Activated CD4-positive, alpha-beta memory T cell treated with anti-CD3 and anti-CD28 coated beads, Interleukin-2, amount 10 ng/mL, durations not matched to agents 7 days and 5 days (primary cell): Measurements from ENCODE around the gene SLFN5. TPM values are rescaled to one million over a fixed set of nuclear protein-coding genes. Genes with fewer than 3 reads are reported as not detected.

Source experiments
- CTCF ChIA-PET: fragments of 350-600 bp; sonication (Branson Sonifier 250); formaldehyde crosslinking; loops from one replicate; lab custom pipeline; 2021; ENCODE audit warnings: antibody characterized with exemption, inconsistent platforms; lab: Charles Lee
- POLR2A ChIA-PET: fragments of 350-600 bp; sonication (Branson Sonifier 250); formaldehyde crosslinking; loops from one replicate; lab custom pipeline; 2021; ENCODE audit warnings: antibody characterized with exemption; lab: Charles Lee
- DNase-seq: peaks from one replicate; pipeline ENCODE4 v3.0.0-alpha.2; 2020
- H3K27ac Mint-ChIP-seq: one replicate; pipeline ENCODE4 v1.8.0; 2021; ENCODE audit warnings: mild to moderate bottlenecking, mixed read lengths
- H3K27me3 Mint-ChIP-seq: one replicate; pipeline ENCODE4 v1.8.0; 2021; ENCODE audit warnings: mixed read lengths
- H3K36me3 Mint-ChIP-seq: one replicate; pipeline ENCODE4 v1.8.0; 2021; ENCODE audit warnings: low read depth, mixed read lengths
- H3K4me1 Mint-ChIP-seq: one replicate; pipeline ENCODE4 v1.8.0; 2021; ENCODE audit warnings: mixed read lengths
- H3K4me3 Mint-ChIP-seq: one replicate; pipeline ENCODE4 v1.8.0; 2021; ENCODE audit warnings: mild to moderate bottlenecking, mixed read lengths
- H3K9me3 Mint-ChIP-seq: one replicate; pipeline ENCODE4 v1.8.0; 2021; ENCODE audit warnings: mixed read lengths
- total RNA-seq, 2 experiments: library from RNA; stranded (reverse); gene quantifications; one replicate each; pipeline ENCODE4 v1.2.3, GENCODE V29; 2021

Gene SLFN5
- total RNA-seq, 2 experiments from 2014 or later, result 231 to 240 TPM

DNA sequence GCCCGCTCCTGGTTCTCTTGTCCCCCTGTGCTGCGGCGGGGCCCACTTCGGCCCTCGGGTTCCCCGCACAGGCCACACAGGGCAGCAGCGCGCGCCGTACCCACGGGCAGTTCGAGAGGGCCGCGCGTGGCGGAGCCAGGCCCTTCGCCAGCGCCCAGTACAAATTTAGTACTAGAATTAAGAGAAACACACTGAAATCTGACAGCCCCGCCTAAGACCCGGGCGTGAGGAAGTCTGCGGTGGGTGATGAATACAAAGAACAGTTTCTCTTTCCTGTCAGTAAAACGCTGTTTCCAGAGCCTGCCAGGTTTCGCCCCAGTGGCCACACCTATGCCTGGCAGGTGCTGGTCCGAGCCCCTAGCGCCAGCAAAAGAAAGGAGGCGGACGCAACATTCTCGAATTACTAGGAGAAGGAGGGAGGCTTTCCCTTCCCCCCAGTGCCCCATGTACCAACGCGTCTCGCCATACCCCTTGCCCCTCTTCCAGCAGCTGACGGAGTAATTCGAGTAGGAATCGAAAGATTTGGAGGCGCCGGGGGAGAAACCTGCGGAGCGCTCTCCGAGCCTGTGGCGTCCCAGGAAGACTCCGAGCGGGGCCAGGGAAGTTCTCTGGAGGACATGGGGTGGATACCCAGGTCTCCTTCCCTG lies 591 bp upstream of the SLFN5 start:
- Mint-ChIP-seq H3K27ac (peak overlapping the region; percentile 96), H3K4me3 (peak overlapping the region; percentile 95), H3K9me3 (peaks cover 2% of the 10 kb centered on the region), H3K36me3 (peaks cover 75% of the 10 kb centered on the region), H3K4me1 (peaks cover 60% of the 10 kb centered on the region), H3K27me3 (no peaks in the 10 kb centered on the region)
- CTCF ChIA-PET, result interaction anchor here (0.7 to 5.2 kb wide), 9 partner anchors 11 to 301 kb away, joined by 3 to 48 read pairs (median 3); partner anchors contain the start of gene NLE1
- POLR2A ChIA-PET, result interaction anchor here (0.8 to 9.2 kb wide), 50 partner anchors 9 to 567 kb away, joined by 3 to 498 read pairs (median 6); partner anchors contain the start of genes AP2B1, NLE1, PEX12 and RAD51D
- DNase-seq, result peak; percentile 92

DNA sequence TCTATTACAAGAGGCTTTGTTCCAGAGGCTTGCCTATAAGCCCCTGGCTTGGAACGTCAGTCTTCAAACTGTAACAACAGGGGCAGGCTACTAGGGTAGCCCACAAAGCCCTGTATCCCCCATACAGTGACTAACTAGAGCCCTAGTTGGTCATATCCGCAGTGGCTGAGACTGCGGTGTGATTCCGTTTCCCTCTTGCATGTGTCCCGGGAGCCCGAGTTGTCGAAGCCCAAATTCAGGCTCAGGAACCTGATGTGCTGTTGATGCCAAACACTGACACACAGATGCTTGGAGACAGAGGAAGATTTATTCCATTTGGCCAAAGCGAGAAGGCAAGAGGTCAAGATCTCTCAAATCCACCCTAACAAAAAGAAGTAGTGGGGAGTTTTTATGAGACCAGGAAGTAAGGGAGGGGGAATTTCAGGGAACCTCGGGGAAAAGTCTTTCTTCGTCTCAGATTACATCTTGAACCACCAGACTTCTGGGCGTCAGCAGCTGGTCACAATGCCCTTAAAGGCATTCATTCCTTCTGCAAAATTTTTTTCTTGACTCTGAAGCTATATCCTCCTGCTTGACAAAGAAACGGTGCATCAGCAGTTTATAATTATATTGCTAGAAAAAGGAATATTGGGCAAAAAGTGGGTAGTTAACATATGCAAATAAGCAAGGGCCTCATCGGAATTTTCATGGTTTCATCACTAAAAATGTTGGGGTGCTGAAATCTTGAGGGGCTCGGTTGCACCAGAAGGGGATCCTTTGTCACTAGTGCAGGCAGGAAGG lies 879 bp downstream of the SLFN5 start:
- Mint-ChIP-seq H3K36me3 (peaks cover 75% of the 10 kb centered on the region), H3K9me3 (no peaks in the 10 kb centered on the region), H3K4me1 (peaks cover 59% of the 10 kb centered on the region), H3K27ac (peak overlapping the region; percentile 96), H3K27me3 (no peaks in the 10 kb centered on the region), H3K4me3 (peak overlapping the region; percentile 95)
- ChIA-PET CTCF (interaction anchor here (1.0 to 5.2 kb wide), 5 partner anchors 30 to 300 kb away, joined by 3 to 48 read pairs (median 3); no protein-coding TSS in a partner anchor), POLR2A (interaction anchor here (0.7 to 9.2 kb wide), 39 partner anchors 11 to 566 kb away, joined by 3 to 498 read pairs (median 8); partner anchors contain the start of genes AP2B1, NLE1, PEX12 and RAD51D)
- DNase-seq, result peak; percentile 71

- H3K27ac Mint-ChIP-seq, result peak overlapping the region; percentile 96
- ChIA-PET POLR2A (interaction anchor here (0.6 to 9.2 kb wide), 24 partner anchors 12 to 564 kb away, joined by 3 to 498 read pairs (median 14); partner anchors contain the start of genes NLE1, PEX12, RAD51D and SLFN11), CTCF (interaction anchor here (1.0 to 5.2 kb wide), 2 partner anchors 30 to 34 kb away, joined by 3 to 48 read pairs; no protein-coding TSS in a partner anchor)
- no peaks in the 10 kb centered on the region for H3K9me3 Mint-ChIP-seq
- peak; percentile 92 for DNase-seq
- H3K27me3 Mint-ChIP-seq, result no peaks in the 10 kb centered on the region
- peak overlapping the region; percentile 95 for H3K4me3 Mint-ChIP-seq
- peaks cover 59% of the 10 kb centered on the region for H3K4me1 Mint-ChIP-seq
- H3K36me3 Mint-ChIP-seq, result peaks cover 81% of the 10 kb centered on the region
Measured at GRCh38 chr17:35244341-35245195, 1.7 kb downstream of the SLFN5 start.

DNA sequence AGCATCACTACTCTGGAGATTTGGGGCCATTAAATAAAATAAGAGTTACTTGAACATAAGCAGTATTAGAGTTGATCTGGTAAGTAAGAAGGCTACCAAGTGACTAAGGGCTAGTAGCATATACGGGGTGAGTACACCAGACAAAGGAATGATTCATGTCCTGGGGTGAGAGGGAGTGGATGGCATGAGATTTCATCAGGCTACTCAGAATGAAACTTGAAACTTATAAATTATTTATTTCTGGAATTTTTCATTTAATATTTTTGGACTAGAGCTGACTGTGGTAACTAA lies 2.3 kb downstream of the SLFN5 start:
- H3K36me3 Mint-ChIP-seq, result peaks cover 82% of the 10 kb centered on the region
- no peaks in the 10 kb centered on the region for H3K9me3 Mint-ChIP-seq
- ChIA-PET POLR2A (interaction anchor here (0.6 to 9.2 kb wide), 12 partner anchors 25 to 298 kb away, joined by 3 to 498 read pairs (median 46); partner anchors contain the start of genes NLE1, RAD51D, SLFN11 and SLFN12L), CTCF (no interaction called here)
- H3K27ac Mint-ChIP-seq, result peak overlapping the region; percentile 96
- H3K4me3 Mint-ChIP-seq, result peak overlapping the region; percentile 95
- DNase-seq, result no peak
- H3K4me1 Mint-ChIP-seq, result peaks cover 60% of the 10 kb centered on the region
- no peaks in the 10 kb centered on the region for H3K27me3 Mint-ChIP-seq

GRCh38 chr17:35252651-35253050 lies 9.8 kb downstream of the SLFN5 start:
- Mint-ChIP-seq H3K4me1 (peaks cover 71% of the 10 kb centered on the region), H3K36me3 (peaks cover 86% of the 10 kb centered on the region), H3K27ac (no peak overlapping the region), H3K4me3 (no peak overlapping the region), H3K9me3 (no peaks in the 10 kb centered on the region), H3K27me3 (no peaks in the 10 kb centered on the region)
- POLR2A ChIA-PET, result interaction anchor here (0.8 to 1.5 kb wide), 3 partner anchors 10 to 121 kb away, joined by 3 to 6 read pairs (median 4); partner anchors contain the start of genes SLFN11 and SLFN5
- DNase-seq, result no peak
- CTCF ChIA-PET, result no interaction called here

- peaks cover 66% of the 10 kb centered on the region for H3K4me1 Mint-ChIP-seq
- H3K36me3 Mint-ChIP-seq, result peaks cover 86% of the 10 kb centered on the region
- ChIA-PET POLR2A (no interaction called here), CTCF (no interaction called here)
- DNase-seq, result no peak
- H3K9me3 Mint-ChIP-seq, result no peaks in the 10 kb centered on the region
- H3K27me3 Mint-ChIP-seq, result no peaks in the 10 kb centered on the region
- H3K27ac Mint-ChIP-seq, result peak overlapping the region; percentile 6
- no peak overlapping the region for H3K4me3 Mint-ChIP-seq
Measured at GRCh38 chr17:35254107-35254773, 11.4 kb downstream of the SLFN5 start.

DNA sequence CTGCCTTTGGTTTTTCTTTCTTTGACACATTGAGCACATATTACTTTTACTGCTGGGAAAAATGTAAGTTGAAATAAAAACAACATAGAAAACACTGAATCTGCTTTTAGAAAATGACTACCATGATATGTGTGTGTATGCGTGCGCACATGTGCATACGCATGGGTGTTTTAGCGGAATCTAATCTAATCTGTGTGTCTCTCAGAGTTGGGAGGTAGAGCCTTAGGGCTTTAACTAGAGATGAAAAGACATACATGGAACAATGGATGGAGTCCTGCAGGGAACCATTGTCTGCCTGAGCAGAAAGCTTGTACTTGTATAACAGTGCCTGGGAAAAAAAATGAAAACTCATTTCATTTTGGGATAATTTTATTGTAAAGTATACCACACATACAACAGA lies 12.4 kb downstream of the SLFN5 start:
- POLR2A ChIA-PET, result no interaction called here
- CTCF ChIA-PET, result interaction anchor here (1.0 kb wide), 1 partner anchor 84 kb away, joined by 3 read pairs; no protein-coding TSS in a partner anchor
- peaks cover 62% of the 10 kb centered on the region for H3K4me1 Mint-ChIP-seq
- H3K4me3 Mint-ChIP-seq, result no peak overlapping the region
- H3K27me3 Mint-ChIP-seq, result no peaks in the 10 kb centered on the region
- H3K9me3 Mint-ChIP-seq, result no peaks in the 10 kb centered on the region
- no peak overlapping the region for H3K27ac Mint-ChIP-seq
- no peak for DNase-seq
- peaks cover 86% of the 10 kb centered on the region for H3K36me3 Mint-ChIP-seq

GRCh38 chr17:35256629-35257028 lies 13.8 kb downstream of the SLFN5 start:
- Mint-ChIP-seq H3K4me3 (no peak overlapping the region), H3K27ac (no peak overlapping the region), H3K36me3 (peaks cover 84% of the 10 kb centered on the region), H3K27me3 (no peaks in the 10 kb centered on the region), H3K9me3 (no peaks in the 10 kb centered on the region), H3K4me1 (peaks cover 54% of the 10 kb centered on the region)
- ChIA-PET CTCF (interaction anchor here (0.6 kb wide), 1 partner anchor 127 kb away, joined by 3 read pairs; no protein-coding TSS in a partner anchor), POLR2A (interaction anchor here (0.6 to 1.9 kb wide), 4 partner anchors 13 to 116 kb away, joined by 3 to 5 read pairs (median 4); partner anchors contain the start of gene SLFN5)
- no peak for DNase-seq

- DNase-seq, result no peak
- Mint-ChIP-seq H3K27me3 (no peaks in the 10 kb centered on the region), H3K9me3 (no peaks in the 10 kb centered on the region), H3K4me1 (peaks cover 50% of the 10 kb centered on the region), H3K36me3 (peaks cover 81% of the 10 kb centered on the region), H3K27ac (no peak overlapping the region), H3K4me3 (no peak overlapping the region)
- POLR2A ChIA-PET, result interaction anchor here (0.6 to 2.6 kb wide), 7 partner anchors 9 to 230 kb away, joined by 3 to 10 read pairs (median 5); partner anchors contain the start of gene SLFN5
- CTCF ChIA-PET, result interaction anchor here (0.6 kb wide), 1 partner anchor 127 kb away, joined by 3 read pairs; no protein-coding TSS in a partner anchor
Measured at GRCh38 chr17:35257208-35257659, 14.4 kb downstream of the SLFN5 start.

DNA sequence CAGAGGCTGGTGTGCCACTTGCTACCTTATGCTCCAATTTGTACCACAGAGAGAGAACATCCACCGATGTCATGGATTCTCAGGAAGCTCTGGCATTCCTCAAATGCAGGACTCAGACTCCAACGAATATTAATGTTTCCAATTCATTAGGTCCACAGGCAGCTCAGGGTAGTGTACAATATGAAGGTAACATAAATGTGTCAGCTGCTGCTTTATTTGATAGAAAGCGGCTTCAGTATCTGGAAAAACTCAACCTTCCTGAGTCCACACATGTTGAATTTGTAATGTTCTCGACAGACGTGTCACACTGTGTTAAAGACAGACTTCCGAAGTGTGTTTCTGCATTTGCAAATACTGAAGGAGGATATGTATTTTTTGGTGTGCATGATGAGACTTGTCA lies 16.1 kb downstream of the SLFN5 start:
- Mint-ChIP-seq H3K9me3 (no peaks in the 10 kb centered on the region), H3K36me3 (peaks cover 83% of the 10 kb centered on the region), H3K27ac (no peak overlapping the region), H3K27me3 (no peaks in the 10 kb centered on the region), H3K4me1 (peaks cover 38% of the 10 kb centered on the region), H3K4me3 (no peak overlapping the region)
- ChIA-PET CTCF (no interaction called here), POLR2A (interaction anchor here (1.0 to 2.6 kb wide), 3 partner anchors 11 to 45 kb away, joined by 3 to 10 read pairs (median 6); no protein-coding TSS in a partner anchor)
- DNase-seq, result no peak

GRCh38 chr17:35265071-35265470 lies 22.2 kb downstream of the SLFN5 start:
- Mint-ChIP-seq H3K36me3 (peaks cover 81% of the 10 kb centered on the region), H3K27me3 (no peaks in the 10 kb centered on the region), H3K9me3 (no peaks in the 10 kb centered on the region), H3K27ac (peak overlapping the region; percentile 3), H3K4me1 (peaks cover 31% of the 10 kb centered on the region), H3K4me3 (no peak overlapping the region)
- POLR2A ChIA-PET, result interaction anchor here (1.0 kb wide), 1 partner anchor 9 kb away, joined by 3 read pairs; no protein-coding TSS in a partner anchor
- no peak for DNase-seq
- CTCF ChIA-PET, result interaction anchor here (1.3 kb wide), 1 partner anchor 124 kb away, joined by 3 read pairs; no protein-coding TSS in a partner anchor
